Keratinocyte (primary cell): ENCODE measurements around the gene AAMP.

Experiments used
- CTCF ChIP-seq, 3 experiments: IDR thresholded peaks in 1 of 3; conservative IDR thresholded peaks in 1 of 3; optimal IDR thresholded peaks in 1 of 3; 2 replicates in 2 of 3; 3 replicates in 1 of 3; pipeline versions ENCODE3 to v1.5.1; 2011; ENCODE audit warnings: low read length in 3 of 3, mild to moderate bottlenecking in 3 of 3, moderate library complexity in 2 of 3, control low read depth in 1 of 3, inconsistent platforms in 1 of 3; ENCODE audit not compliant: insufficient read depth in 2 of 3; ENCODE audit errors: extremely low read depth in 1 of 3
- EZH2 ChIP-seq: IDR thresholded peaks from one replicate; pipeline ENCODE4 v1.6.1; 2012; ENCODE audit warnings: inconsistent platforms, mild to moderate bottlenecking, low read length, moderate library complexity

GRCh38 chr2:218244665-218245064 is 25.3 kb downstream of the AAMP start:
- no peak for TF ChIP-seq EZH2
- TF ChIP-seq CTCF (optimal IDR thresholded peaks at IDR 0.05 in 1 of 3, IDR thresholded peaks at IDR 0.05 in 1 of 3, conservative IDR thresholded peaks at IDR 0.05 in 1 of 3; ENCODE audit: extremely low read depth in 1 of 3, insufficient read depth in 2 of 3, low read length in 3 of 3), result no peak
